Liver (tissue), 3 donors: ENCODE data around the gene HOXC10.

Source experiments
- CTCF ChIP-seq: fragments of 150-350 bp; IDR thresholded peaks from 2 replicates; pipeline ENCODE4 v1.5.1; 2017; ENCODE audit warnings: improper control_type of control experiment, low read depth, low read length; ENCODE audit not compliant: missing input control
- HNF4G ChIP-seq: IDR thresholded peaks from 2 replicates; pipeline ENCODE4 v1.6.1; 2016; ENCODE audit warnings: antibody characterized with exemption
- MAX ChIP-seq: IDR thresholded peaks from 2 replicates; pipeline ENCODE4 v1.6.1; 2016; ENCODE audit warnings: antibody characterized with exemption
- REST ChIP-seq: IDR thresholded peaks from 2 replicates; pipeline ENCODE4 v1.6.1; 2016; ENCODE audit warnings: antibody characterized with exemption, mild to moderate bottlenecking
- donor health status: healthy.
- donor health status: healthy.

- TF ChIP-seq MAX (no peak), CTCF (no peak), HNF4G (no peak), REST (no peak)
These were observed 34.5 kb upstream of the HOXC10 start for GRCh38 chr12:53950437-53950773.
